GM10266 (cell line): ENCODE measurements around the gene DLG2.
"Not testable (repeated sequence)": the region's sequence is repeated elsewhere in the genome, so short reads cannot be mapped to it uniquely, and the experiment has no call there.

ENCODE experiments used
- DNase-seq: peaks from one replicate; pipeline ENCODE4 v3.0.0; 2012; ENCODE audit errors: extremely low spot score
- TF ChIP-seq, protein P1 (sequence below): IDR thresholded peaks from 2 replicates; pipeline ENCODE4 v1.5.1; 2012; ENCODE audit warnings: mild to moderate bottlenecking, low read depth; ENCODE audit not compliant: control insufficient read depth, insufficient read depth; ENCODE audit errors: missing control alignments

Gene DLG2

GRCh38 chr11:85627332-85627997 is at the start of gene DLG2:
TSS of gene DLG2 (minus strand) at chr11:85627344.
- DNase-seq = no peak
- TF ChIP-seq, protein P1, sequence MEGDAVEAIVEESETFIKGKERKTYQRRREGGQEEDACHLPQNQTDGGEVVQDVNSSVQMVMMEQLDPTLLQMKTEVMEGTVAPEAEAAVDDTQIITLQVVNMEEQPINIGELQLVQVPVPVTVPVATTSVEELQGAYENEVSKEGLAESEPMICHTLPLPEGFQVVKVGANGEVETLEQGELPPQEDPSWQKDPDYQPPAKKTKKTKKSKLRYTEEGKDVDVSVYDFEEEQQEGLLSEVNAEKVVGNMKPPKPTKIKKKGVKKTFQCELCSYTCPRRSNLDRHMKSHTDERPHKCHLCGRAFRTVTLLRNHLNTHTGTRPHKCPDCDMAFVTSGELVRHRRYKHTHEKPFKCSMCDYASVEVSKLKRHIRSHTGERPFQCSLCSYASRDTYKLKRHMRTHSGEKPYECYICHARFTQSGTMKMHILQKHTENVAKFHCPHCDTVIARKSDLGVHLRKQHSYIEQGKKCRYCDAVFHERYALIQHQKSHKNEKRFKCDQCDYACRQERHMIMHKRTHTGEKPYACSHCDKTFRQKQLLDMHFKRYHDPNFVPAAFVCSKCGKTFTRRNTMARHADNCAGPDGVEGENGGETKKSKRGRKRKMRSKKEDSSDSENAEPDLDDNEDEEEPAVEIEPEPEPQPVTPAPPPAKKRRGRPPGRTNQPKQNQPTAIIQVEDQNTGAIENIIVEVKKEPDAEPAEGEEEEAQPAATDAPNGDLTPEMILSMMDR = no peak

GRCh38 chr11:85673393-85673792 is 46.2 kb upstream of the DLG2 start:
- no peak for DNase-seq
- TF ChIP-seq, protein P1 = no peak

DNA sequence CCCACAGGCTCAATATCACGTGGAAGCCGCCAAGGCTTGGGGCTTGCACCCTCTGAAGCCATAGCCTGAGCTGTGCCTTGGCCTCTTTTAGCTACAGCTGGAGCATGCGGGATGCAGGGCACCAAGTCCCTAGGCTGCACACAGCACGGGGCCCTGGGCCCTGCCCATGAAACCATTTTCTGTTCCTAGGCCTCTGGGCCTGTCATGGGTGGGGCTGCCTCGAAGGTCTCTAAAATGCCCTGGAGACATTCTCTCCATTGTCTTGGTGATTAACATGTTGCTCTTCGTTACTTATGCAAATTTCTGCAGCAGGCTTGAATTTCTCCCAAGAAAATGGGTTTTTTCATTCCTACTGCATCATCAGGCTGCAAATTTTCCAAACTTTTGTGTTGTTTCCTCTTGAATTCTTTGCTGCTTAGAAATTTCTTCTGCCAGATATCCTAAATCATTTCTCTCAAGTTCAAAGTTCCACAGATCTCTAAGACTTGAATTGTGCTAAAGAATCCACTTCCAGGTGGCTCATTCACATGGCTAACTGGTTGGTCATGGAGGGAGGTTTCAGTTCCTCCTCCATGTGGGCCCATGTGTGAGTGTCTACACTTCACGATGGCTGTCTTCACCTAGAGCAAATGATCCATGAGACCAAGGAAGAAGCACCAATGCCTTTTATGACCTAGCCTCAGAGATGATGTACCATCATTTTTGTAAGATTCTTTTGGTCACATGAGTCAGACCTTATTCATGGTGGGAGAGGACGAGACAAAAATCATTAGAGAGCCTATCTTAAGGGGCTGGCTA is 45.2 kb upstream of the DLG2 start:
- TF ChIP-seq, protein P1 = no peak
- no peak for DNase-seq

DNA sequence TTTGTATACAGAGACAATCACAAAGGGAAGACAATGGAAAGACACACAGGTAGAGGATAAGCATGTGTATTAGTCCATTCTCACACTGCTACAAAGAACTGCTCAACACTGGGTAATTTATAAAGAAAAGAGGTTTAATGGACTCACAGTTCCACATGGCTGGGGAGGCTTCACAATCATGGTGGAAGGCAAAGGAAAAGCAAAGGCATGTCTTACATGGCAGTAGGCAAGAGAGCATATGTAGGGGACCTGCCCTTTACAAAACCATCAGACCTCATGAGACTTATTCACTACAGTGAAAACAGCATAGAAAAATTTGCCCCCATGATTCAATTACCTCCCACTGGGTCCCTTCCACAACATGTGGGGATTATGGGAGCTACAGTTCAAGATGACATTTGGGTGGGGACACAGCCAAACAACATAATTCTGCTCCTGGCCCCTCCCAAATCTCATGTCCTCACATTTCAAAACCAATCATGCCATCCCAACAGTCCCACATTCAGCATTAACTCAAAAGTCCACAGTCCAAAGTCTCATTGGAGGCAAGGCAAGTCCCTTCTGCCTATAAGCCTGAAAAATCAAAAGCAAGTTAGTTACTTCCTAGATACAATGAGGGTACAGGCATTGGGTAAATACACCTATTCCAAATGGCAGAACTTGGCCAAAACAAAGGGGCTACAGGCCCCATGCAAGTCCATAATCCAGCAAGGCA is 44.0 kb upstream of the DLG2 start:
- not testable (repeated sequence) for DNase-seq

- TF ChIP-seq, protein P1 = no peak
- no peak for DNase-seq
Measured at GRCh38 chr11:85668157-85668556, 41.0 kb upstream of the DLG2 start.

DNA sequence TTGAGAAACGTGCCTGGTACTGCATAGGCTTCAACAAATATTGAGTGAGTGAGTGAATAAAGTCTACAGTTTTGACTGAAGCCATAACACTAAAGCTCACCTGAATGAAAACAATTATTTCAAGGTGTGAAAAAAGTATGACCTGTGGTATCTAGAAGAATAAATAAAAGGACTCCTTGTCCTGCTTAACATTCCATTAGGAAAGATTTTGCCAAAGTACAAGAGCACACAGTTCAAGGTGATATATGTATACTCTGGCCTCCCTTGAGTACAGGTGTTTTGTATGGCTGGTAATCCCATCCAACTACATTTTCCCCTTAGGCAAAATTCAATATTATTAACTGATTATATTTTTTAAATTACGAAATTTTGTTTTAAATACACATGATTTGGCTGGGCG is 39.5 kb upstream of the DLG2 start:
- TF ChIP-seq, protein P1 = no peak
- no peak for DNase-seq

DNA sequence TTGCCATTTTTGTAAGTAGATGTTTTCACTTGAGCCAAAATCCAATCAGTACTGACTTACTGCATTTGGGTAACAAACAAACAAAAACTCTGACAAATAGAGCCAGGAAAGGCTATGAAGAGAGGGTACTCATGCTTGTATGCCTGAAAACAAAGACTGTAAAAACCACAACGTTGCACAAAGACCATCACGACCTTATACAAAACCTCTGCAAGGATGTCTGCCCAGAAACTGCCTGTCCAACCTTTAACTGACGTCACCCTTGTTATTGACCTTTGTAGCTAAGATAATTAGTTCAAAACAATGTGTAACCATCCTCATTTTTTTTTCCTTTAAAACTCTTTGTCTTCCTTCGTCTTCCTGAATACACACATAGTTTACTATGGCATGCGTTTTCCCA is 38.6 kb upstream of the DLG2 start:
- DNase-seq = no peak
- TF ChIP-seq, protein P1 = no peak
